ENCODE measurements around the gene ZNRD2.

Gene ZNRD2

DNA sequence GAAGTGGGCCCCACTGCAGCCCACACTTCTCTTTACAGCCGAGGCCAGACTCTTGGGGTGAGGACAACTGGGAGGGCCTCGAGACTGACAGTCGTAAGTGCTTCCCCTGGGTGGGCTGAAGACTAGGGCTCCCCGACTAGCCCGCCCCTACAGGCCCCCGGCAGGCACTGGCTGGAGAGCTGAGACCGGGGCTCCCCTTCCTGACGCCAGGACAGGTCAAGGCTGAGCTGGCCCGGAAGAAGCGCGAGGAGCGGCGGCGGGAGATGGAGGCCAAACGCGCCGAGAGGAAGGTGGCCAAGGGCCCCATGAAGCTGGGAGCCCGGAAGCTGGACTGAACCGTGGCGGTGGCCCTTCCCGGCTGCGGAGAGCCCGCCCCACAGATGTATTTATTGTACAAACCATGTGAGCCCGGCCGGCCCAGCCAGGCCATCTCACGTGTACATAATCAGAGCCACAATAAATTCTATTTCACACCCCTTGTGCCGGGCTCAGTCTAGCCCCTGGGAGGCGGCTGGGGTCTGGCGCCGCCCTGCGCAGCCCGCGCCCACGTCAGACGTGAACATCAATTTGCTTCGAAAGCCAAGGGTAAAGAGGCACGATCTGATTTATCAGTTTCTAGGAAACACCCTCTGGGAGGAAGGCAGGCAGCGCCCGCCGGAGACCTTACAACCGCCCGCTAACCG, 31.9 kb upstream of the ZNRD2 start:
- no peak for DNase-seq (ENCODE audit: low read depth in 3 of 3)

- no peak for DNase-seq (ENCODE audit: low read depth in 3 of 3)
Measured at GRCh38 chr11:65538915-65539743, 31.1 kb upstream of the ZNRD2 start.

GRCh38 chr11:65539744-65540289, 30.5 kb upstream of the ZNRD2 start:
- no peak for DNase-seq (ENCODE audit: low read depth in 3 of 3)

DNA sequence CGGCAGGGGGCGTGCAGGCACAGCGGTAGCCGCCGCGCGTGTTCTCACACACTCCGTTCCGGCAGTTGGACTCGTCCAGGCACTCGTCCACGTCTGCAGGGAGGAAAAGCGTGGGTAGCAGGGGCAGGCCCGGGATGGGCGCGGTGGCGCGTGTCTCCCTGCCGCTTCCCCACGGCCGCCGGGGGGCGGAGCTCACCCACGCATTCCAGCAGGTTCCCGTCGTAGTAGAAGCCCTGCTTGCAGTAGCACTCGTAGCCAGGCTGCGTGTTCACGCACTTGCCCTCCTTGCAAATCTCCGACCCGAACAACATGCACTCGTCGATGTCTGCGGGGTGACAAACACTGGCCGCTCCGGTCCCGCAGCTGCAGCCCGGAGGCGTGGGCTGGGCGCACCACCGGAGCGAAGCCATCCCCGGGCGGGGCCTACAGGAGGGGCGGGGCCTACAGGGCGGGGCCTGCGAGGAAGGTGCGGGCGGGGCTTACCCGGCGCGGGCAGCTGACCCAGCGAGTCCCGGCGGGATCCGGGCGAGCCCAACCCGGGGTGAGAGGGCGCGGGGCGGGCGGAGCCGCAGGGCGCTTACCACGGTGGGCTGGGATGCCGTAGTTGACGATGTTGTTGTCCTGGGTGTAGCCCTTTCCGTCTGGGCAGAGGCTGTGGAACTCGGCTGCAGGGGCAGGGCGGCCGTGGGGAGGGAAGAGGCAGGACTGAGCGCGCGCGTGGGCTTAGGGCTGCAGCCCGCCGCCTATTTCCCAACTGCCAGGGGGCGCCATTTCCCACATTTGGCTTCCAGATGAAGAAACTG, 29.8 kb upstream of the ZNRD2 start:
- DNase-seq (ENCODE audit: low read depth in 3 of 3) = peak; percentile 74 to 87 (median 81)

- no peak for DNase-seq (ENCODE audit: low read depth in 3 of 3)
Measured at GRCh38 chr11:65541093-65541982, 28.9 kb upstream of the ZNRD2 start.

- DNase-seq (ENCODE audit: low read depth in 3 of 3) = no peak
Measured at GRCh38 chr11:65542738-65543390, 27.4 kb upstream of the ZNRD2 start.

- no peak for DNase-seq (ENCODE audit: low read depth in 3 of 3)
Measured at GRCh38 chr11:65545853-65546216, 24.4 kb upstream of the ZNRD2 start.

DNA sequence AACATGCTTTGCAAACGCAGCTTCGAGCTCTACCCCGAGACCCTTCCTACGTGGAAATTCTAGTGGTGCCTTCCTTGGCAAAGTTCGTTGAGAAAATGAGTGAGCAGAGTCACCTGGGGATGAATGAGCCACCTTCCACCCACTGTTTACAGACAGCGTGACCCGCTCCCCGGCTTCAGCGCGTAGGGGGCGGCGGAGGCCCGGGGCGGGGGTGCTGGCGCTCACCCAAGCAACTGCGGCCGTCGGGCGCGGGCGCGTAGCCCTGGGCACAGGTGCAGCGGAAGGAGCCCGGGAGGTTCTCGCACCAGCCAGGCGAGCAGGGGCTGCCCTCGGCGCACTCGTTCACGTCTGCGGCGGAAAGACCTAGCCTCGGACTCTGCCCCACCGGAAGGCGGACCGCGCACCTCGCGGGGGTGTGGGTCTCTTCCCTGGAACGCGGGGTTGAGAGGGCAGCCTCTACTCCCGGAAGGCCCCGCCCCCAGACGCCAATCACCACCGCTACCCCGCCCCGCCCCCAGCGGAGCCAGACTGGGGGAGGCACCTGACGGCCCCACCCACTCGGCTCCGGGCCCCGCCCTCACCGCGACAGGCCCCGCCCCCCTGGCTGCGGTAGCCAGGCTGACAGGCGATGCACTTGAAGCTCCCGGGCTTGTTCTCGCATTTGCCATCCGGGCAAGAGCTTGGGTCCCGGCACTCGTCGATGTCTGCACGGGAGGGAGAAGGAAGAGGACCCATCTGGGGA, 23.9 kb upstream of the ZNRD2 start:
- DNase-seq (ENCODE audit: low read depth in 3 of 3) = peak; percentile 93 to 99 (median 98)

DNA sequence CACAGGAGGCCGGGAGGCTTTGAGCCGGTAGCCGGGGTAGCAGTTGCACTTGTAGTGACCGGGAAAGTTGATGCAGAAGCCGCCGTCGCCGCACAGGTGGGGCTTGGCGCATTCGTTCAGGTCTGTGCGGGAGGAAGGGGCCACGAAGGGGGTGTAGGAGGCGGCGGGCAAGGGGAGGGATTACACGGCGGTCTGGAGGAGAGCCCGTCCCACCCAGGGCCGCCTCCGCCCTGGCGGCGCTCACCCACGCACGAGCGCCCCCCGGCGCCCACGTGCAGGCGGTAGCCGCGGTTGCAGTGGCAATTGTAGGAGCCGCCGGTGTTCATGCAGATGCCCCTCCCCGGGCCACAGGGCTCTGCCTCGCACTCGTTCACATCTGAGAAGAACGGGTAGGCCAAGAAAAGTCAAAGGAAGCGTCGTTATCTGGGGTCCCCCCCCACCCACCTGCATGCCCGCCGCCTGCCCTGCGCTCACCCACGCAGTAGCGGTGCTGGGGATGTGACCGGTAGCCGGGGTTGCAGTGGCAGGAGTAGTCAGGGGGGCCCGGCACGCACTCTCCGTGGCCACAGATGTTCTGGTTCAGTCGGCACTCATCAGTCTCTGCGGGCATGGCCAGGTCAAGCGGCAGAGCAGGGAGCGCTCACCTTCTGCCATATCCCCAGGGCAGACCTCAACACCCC, 22.7 kb upstream of the ZNRD2 start:
- no peak for DNase-seq (ENCODE audit: low read depth in 3 of 3)

GRCh38 chr11:65548395-65548794, 21.9 kb upstream of the ZNRD2 start:
- no peak for DNase-seq (ENCODE audit: low read depth in 3 of 3)

DNA sequence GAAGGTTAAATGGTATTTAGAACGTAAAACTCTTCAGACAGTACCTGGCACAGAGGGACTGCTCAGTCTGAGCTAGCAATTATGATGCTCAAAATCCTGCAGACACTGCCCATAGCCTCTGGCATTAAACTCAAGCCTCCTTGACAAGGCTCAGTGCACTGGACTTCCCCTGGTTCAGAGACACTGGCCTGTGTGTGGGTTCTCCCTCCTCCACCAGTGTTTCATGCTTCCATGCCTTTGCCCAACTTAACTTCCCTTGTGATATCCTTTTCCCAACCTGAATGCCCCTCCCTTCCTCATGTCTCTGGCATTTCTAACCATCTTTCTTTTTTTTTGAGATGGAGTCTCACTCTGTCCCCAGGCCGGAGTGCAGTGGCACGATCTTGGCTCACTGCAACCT, 21.2 kb upstream of the ZNRD2 start:
- DNase-seq (ENCODE audit: low read depth in 3 of 3) = no peak

DNA sequence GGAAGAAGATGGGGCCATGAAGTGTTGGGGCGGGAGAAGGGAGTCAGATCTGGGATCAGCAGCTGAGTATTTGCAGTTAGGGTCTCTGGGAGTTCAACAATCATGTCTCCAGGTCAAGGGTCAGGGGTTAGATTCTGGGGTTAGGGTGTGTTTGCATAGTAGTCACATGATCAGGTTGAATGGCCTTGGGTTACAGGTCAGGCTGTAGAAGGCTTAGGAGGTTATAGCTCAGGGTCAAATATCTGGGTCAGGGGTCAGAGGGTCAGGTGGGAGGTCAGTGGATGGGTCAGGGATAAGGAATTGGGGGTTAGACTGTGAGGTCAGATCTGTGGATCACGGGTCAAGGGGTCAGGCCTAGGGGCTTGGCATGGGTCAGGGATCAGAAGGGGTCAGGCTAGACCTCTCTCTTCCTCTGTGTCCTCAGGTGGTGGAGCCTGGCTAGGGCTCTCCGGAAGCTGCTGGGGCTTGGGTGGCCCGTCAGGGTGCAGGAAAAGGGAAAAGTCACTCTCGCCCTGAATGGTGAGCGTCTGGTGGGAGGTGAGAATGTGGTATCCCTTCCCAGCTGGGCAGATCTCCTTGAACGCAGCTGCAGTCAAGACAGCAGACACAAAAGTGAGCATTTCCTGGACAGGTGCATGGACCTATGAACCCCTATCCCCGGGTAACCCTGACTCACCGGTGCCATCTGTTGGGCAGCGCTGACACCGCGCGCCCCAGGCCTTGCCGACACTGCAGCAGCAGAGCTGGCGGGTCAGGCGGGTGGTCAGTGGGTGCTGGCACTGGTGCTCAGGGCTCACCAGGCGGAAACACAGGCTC, 18.5 kb upstream of the ZNRD2 start:
- peak in 1 of 3 experiments; percentile 36 for DNase-seq (ENCODE audit: low read depth in 3 of 3)

DNA sequence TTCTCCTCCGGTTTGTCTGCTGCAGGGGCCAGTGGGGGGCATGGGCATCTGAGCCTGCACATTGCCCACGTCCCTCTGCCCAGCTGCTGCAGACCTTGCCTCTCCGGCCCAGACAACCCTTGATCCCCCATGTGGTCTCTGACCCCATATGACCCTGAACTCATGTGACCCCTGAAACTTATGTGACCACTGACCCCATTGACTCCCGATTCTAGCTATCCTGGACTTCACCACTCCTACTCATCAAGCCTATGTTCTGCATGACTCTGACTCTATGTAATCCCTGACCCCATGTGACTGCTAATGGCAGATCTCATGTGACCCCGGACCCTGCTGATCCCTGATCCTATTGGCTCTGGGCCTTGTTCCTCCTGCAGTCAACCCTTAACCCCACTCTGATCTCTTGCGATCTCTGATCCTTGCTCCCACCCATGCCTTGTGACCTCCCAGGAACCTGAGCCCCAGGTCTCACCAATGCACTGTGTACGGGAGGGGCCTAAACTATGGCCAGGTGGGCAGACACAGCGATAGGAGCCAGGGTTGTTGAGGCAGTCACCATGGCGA, 17.8 kb upstream of the ZNRD2 start:
- DNase-seq (ENCODE audit: low read depth in 3 of 3) = no peak

DNA sequence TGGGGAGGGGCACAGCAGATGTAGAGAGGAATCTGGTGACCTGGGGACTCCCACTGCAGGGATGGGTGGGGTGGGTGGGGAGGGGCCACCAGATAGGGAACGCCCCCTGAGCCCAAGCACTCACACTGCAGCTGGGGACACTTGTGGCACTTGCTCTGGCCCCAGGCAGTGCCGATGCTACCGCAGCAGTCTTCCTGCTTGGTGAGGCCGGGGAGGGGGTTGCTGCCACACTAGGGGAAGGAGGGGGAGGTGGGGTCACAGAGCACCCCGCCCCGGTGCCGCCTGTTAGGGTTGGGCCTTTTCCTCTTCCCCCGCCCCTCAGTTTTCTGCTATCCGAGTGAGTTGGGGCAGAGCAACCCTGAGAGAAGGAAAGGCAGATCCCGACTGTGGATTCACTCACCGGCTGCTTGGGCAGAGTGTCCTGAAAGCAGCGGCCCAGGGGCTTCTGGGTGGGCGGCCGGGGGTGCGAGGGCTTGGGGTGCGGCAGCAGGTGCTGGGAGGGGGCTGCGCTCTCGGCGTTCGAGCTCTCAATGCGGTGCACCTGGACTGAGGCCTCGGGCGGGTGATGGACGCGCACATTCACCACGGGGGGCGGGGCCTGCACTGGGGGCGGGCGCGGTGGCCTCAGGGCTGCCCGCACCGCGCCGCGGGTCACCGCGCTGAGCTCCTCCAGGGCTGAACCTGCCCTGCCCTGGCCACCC, 16.8 kb upstream of the ZNRD2 start:
- peak in 1 of 3 experiments; percentile 67 for DNase-seq (ENCODE audit: low read depth in 3 of 3)

GRCh38 chr11:65554057-65554818, 16.0 kb upstream of the ZNRD2 start:
- DNase-seq (ENCODE audit: low read depth in 3 of 3) = no peak

- no peak for DNase-seq (ENCODE audit: low read depth in 3 of 3)
Measured at GRCh38 chr11:65554842-65555430, 15.3 kb upstream of the ZNRD2 start.

All from stimulated activated CD4-positive, alpha-beta T cell treated with anti-CD3 and anti-CD28 coated beads, TNF-alpha, amount 100 ng/mL, for 24 hours (primary cell).